ENCODE measurements around the gene NOBOX.
A peak's percentile ranks its signal among the peaks of the same experiment; 100 is the strongest.
"Not testable (repeated sequence)": the region's sequence is repeated elsewhere in the genome, so short reads cannot be mapped to it uniquely, and the experiment has no call there.

Gene NOBOX

DNA sequence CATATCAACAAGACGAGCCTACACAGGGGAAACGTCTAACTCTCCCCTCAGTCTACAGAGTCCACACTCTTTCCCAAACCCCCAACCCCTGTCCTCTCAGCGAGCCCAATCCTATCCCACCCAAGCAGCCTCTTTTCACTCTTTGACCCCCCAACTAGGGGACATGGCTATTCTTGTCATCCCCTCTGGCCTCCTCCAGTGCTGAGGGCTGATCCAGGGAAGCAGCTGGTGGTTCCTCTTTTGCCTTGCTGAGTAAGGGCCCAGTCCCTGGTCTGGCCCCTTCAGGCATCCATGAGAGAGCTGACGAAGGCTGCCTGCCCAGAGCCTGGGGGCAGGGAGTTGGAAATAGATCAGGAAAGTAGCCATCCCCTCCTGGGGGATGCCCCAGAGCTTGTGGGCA is 6.4 kb downstream of the NOBOX start:
- FAIRE-seq = no peak

DNA sequence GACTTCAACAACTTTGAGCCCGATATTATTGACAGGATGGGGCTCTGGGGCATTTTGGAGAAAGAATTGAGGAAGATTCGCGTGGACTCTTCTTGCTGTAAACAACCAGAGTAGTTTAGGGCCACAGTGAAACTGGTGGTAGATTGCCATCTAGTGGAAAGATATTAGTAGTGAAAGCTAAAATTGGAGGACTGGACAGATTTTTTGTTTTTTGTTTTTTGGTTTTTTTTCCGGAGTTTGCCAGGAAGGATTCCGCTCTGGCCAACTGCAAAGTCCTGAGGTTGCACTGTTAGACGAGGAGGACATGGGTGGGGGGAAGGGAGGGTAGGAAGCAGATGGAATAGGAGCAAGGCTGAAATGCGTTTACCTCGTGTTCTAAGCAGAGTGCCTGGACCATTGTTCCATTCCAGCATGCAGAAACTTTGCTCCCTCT is 11.7 kb downstream of the NOBOX start:
- no peak for FAIRE-seq
- peak; percentile 40 for DNase-seq (ENCODE audit: insufficient read length, low spot score)

More for the DNA sequence above, 6.4 kb downstream of the NOBOX start:
- DNase-seq (ENCODE audit: insufficient read length, low spot score) = no peak

DNA sequence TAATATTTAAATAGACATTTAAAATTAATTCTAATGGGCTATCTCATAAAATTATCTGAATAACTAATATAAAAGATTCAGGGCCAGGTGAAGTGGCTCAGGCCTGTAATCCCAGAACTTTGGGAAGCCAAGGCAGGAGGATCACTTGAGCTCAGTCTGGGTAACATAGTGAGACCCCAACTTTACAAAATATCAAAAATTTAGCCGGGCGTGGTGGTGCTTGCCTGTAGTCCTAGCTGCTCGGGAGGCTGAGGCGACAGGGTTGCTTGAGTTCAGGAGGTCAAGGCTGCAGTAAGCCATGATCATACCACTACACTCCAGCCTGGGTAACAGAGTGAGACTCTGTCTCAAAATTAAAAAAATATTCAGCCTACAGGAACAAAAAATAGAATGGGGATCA is 12.5 kb downstream of the NOBOX start:
- DNase-seq (ENCODE audit: insufficient read length, low spot score) = no peak
- no peak for FAIRE-seq

DNA sequence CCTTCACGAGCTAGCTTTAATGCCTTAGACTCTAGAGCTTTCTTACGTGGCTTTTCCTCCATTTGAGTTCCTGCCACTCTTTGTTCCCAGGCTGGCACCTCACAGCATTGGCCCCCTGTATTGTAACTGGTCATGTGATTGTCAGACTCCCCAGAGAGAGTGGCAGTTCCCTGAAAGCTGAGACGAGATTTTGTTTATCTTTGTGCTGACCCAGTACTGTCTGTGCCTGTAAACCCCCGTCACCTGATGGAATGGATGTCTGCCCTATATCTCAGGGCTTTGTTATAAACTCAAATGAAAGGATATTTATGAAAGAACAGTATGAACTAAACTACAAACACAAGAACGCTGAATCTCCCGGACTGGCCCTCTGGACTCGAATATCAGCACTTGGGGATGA is 13.0 kb downstream of the NOBOX start:
- FAIRE-seq = no peak

DNA sequence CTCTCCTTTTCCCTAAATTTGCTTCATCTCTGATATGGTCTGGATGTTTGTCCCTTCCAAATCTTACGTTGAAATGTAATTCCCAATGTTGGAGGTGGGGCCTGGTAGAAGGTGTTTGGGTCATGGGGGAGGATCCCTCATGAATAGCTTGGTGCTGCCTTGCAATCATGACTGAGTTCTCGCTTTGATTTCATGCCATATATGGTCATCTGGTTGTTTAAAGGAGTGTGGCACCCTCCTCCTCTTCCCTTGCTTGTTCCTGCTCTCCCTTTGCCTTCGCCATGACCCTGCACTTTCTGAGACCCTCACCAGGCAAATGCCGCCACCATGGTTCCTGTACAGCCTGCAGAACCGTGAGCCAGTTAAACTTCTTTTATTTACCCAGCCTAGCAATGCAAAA is 14.5 kb downstream of the NOBOX start:
- FAIRE-seq (no peak), DNase-seq (ENCODE audit: insufficient read length, low spot score) (no peak)

More for the DNA sequence above, 13.0 kb downstream of the NOBOX start:
- DNase-seq (ENCODE audit: insufficient read length, low spot score) = no peak

DNA sequence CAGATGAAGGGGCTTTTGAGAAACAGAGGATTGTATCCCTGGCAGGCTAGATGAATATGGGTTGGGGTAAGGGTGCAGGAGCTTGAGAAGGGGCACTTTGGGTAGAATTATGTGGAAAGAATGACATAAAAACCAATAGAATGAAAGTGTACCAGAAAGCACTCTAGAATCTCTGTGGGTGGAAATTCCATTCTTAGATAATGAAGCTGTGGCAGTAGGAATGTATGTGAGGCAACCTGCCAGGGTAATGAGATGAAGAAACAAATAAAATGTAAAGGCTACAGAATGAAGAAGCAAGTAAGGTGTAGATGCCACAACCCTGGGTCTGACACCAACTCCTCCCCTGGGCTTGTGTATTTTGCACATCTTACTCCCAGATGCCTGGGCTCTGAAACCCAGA is 16.8 kb downstream of the NOBOX start:
- FAIRE-seq (no peak), DNase-seq (ENCODE audit: insufficient read length, low spot score) (no peak)

DNA sequence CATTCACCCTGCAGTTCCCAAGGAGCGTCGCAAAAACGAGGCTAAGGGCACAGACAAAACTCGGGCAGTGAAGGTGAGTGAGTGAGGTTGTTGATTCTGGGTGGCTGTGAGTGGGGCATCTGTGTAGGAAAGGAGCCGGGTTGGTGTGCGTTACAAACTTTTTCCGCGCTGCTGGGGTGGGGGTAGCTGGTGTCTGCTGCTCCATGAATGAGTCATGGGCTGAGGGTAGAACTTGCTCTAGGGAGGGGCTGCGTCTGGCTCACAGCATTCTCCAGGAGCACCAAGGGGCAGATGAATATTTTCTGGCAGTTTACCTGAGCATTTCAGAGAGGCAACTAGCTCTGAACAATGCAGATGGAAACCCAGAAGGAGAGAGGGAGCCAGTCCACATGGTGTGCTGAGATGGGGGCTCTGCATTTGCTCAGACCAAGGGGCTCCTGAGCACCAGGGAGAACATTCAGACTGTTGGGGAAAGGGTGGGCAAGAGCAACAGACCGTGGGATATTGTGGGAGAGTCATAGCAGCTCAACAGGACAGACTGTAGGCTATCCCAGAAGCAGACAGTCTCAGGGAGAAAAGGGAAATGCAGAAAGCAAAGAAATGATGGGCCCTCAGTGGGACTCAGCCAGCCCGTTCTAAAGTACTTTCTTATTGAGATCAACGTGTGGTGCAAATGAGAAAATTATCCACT is 18.8 kb downstream of the NOBOX start:
- DNase-seq (ENCODE audit: insufficient read length, low spot score) = no peak
- no peak for FAIRE-seq

DNA sequence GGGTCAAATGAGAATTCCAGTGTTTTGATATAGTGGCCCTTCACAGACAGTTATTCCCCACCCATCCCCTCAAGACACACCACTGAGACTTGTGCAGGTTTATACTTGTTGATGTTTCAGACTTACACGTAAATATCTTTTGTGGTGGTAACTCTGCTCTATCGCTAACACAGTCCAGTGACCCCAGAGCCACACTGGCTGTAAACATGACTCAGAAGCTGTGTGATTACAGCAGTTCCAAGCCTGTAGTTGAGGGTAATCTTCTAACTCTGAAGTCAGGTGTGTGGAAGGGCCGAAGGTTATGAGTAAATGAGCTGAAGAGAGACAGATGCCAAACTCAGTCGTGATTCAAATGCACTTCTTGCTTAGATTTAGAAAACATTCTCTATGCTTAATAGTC is 19.4 kb downstream of the NOBOX start:
- FAIRE-seq (no peak), DNase-seq (ENCODE audit: insufficient read length, low spot score) (no peak)

DNA sequence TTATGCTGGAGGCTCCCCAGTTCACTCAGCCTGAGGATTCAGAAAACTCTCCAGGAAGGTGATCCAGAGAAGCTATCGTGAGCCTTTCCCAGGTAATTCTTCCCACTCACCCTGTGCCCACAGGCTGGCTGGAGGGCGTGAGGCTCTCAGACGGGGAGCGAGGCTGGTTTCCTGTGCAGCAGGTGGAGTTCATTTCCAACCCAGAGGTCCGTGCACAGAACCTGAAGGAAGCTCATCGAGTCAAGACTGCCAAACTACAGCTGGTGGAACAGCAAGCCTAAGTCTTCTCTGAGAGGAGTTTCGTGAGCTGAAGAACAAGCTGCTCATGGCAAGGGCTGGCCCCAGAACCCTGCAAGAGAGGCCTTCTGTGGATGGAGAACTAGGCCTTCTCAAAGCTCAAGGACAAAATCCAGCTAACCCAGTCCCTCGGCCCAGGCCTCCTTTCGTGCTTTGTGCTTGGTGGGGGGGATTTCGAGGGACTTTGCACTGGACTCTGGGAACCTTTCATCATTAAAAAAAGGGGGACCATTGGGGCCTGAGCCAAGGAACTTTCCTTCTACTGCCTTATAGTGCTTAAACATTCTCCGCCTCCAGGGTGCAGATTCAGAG is 23.6 kb downstream of the NOBOX start:
- DNase-seq (ENCODE audit: insufficient read length, low spot score) (no peak), FAIRE-seq (no peak)

DNA sequence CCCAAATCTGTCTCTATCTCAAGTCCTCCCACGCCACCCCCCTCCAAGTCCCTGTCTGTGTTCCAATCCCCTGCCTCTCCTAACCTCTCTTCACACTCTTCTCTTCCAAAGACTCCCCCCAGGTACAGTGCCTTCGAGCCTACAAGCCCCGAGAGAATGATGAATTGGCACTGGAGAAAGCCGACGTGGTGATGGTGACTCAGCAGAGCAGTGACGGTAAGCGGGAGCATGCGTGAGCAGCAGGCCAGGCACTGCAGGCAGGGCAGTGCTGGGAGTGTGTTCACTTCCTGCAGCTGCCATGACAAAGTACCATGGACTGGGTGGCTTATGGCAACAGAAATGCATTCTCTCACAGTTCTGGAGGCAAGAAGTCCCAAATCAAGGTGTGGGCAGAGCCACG is 24.8 kb downstream of the NOBOX start:
- DNase-seq (ENCODE audit: insufficient read length, low spot score) = no peak
- FAIRE-seq = no peak

DNA sequence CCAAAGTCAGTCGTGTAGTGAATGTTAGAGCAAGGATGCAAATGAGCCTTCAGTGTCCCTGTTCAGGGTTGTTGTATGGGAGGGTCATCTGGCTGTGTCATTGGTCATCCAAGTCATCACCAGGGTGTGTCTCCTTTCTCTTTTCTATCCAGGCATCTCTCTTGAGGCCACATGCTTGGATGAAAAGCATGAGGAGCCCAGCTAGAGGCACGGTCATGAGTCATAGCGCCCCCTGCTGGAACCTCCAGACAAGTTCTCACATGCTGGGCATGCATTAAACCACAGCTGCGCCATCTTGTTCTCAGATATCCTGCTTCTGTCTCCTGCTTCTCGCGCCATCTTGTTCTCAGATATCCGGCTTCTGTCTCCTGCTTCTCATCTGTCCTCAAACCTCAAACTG is 34.3 kb downstream of the NOBOX start:
- FAIRE-seq; DNase-seq (ENCODE audit: insufficient read length, low spot score): not testable (repeated sequence)

DNA sequence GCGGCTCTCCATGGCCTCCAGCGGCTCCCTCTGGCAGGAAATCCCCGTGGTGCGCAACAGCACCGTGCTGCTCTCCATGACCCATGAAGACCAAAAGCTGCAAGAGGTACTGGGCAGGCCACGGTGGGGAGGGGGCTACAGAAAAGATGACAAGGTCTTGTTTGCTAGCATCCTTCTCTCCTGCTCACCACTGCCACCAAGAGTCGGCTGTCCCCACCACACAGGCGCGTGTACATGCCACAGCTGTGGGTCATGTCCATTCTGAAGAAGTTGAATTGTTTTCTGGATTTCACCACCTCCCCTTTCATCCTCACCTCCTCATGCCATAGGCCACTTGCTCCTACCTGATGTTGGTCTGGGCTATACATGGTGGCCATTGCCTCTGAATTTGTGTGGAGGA is 36.2 kb downstream of the NOBOX start:
- FAIRE-seq; DNase-seq (ENCODE audit: insufficient read length, low spot score): not testable (repeated sequence)

DNA sequence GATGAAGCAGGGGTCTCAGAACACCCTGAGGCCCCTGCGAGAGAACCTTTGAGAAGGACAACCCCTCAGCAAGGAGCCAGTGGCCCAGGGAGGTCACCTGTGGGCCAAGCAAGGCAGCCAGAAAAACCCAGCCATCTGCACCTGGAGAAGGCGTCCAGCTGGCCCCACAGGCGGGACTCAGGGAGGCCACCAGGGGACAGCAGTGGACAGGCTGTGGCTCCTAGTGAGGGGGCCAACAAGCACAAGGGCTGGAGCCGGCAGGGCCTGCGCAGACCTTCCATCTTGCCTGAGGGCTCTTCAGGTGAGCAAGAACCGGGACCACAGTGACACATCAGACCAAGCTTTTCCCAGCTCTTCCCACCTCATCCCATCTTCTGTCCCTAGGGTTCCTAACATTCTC is 38.0 kb downstream of the NOBOX start:
- FAIRE-seq; DNase-seq (ENCODE audit: insufficient read length, low spot score): not testable (repeated sequence)

DNA sequence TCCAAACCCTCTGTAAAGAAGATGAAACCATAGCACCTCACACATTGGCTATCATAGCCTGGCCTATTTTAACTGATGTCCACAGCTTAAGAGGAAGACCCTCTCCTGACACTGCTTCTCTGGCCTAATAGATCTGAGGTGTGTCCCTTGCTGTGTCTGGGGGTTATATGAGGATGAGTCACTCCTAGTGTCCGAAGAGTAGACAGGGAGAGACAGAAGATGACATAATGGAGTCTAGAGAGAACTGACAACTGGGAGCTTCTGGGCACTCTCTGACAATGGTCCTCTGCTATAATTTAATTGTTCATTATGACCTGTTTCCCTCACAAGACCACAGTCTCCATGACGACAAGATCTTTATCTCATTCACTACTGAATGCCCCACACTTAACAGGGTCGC is 41.4 kb downstream of the NOBOX start:
- FAIRE-seq; DNase-seq (ENCODE audit: insufficient read length, low spot score): not testable (repeated sequence)

DNA sequence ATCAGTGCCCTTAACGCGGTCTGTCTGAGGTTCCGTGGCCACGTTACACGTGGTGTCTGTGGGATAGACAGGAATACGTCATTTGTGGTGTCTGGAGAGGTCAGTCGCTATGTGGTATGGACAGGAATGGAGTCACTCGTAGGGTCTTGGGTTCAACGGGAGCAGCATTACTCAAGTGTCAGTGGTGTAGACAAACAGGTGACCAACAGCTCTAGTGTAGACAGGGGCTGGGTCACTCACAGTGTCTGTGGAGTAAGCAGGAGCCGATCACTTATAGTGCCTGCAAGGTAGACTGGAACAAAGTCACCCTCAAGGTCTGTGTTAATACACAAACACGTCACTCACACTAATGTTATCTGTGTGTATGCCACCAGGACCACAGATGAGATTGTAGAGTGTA is 46.6 kb downstream of the NOBOX start:
- not testable (repeated sequence) for DNase-seq (ENCODE audit: insufficient read length, low spot score); FAIRE-seq

DNA sequence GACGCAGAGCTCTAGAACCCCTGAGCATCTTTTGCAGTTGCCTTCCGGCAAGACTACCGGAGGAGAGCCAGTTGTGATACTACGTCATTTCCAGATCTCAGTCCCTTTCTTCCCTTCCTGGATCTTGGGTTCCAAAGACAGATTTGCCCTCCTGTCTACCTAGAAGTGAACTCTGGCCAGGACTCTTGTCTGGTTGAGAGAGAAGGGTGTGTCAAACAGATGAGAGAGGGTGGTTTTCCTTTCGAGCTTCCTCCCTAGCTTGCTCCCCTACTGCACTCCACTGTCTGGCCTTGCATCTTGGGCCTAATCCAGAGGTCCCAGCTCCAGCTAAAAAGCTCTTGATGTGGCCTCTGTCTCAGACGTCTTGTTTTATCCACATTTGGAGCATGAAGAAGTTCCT is 47.3 kb downstream of the NOBOX start:
- not testable (repeated sequence) for DNase-seq (ENCODE audit: insufficient read length, low spot score); FAIRE-seq

DNA sequence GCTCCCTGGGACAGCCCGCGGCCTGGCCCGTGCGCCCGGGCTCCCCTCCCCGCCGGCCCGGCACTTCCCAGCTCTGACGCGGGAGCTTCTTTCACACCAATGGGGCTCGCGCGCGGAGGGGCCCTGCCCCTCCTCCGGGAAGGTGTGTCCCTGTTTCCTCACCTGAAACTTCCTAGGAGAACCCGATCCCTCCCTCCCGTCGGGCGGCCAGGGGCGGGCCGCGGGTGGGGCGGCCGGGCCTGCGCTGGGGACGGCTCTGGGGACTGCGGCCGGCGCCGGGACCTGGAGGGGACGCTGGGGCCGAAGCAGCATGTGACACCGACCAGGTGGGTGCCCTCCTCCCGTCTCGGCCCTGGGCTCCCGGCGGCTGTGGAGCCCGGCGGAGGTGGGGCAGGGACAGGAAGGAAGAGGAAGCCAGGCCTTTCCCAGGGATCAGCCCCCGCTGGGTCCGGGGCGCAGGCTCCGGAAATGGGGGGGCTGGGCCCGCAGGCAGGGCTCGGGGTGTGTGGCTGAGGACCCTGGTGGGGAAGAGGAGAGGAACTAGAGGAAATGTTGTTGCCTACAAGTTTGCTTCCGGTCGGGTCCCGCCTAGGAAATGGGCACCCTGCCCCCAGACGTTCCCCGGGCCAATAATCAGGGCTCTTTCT is 48.2 kb downstream of the NOBOX start, which contains the start of gene ARHGEF5:
Gene ARHGEF5 (plus strand): TSS at position 227 of the 647 bp plus-strand sequence. CDS start 7,268 bp downstream, outside the sequence.
- not testable (repeated sequence) for FAIRE-seq; DNase-seq (ENCODE audit: insufficient read length, low spot score)

DNA sequence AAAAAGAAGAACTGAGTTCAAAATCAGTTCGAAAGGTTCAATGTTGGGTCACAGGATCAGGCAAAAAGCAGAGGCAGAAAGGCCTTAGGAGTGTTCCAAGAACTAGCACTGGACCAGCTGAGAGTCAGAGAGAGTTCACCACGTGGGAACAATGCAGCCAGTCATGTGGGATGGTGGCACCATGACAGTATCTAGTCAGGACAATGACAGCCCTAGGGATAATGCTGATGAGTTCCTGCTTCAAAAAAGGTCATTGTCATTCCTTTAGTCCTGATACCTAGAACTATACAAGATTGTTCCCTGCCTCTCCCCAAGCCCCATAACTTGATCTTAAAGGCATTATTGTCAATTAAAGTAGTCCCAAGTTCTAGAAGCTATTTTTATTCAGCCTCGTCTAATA is 51.8 kb downstream of the NOBOX start:
- not testable (repeated sequence) for FAIRE-seq; DNase-seq (ENCODE audit: insufficient read length, low spot score)

DNA sequence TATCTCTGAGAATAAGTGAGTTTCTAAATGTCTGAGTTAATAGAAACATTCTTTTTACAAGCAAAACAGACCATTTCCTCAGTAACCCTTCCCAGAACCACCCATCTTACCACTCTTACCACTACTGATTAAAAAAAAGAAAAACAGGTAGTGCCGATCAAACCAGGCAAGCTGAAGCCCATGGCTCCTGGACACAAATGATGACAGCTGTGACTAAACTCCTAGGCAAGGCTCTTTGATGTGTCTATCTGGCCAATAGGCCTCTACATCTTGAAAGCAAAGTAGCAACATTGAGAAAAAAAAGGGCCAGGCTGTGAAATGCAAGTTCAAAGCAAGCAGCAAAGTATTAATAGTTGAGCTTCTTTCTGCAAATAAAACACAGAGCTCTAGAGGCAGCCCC is 54.9 kb downstream of the NOBOX start:
- FAIRE-seq = not testable (repeated sequence)

More for the DNA sequence above, 54.9 kb downstream of the NOBOX start:
- not testable (repeated sequence) for DNase-seq (ENCODE audit: insufficient read length, low spot score)

Data from HTR-8/SVneo (cell line).